K562 (cell line): Measurements from ENCODE around the gene RASGEF1C. TPM values are rescaled to one million over a fixed set of nuclear protein-coding genes. Genes with fewer than 3 reads are reported as not detected.

Experiments used
- ARID4B ChIP-seq: sonication (generic); formaldehyde crosslinking; IDR thresholded peaks from 2 replicates; pipeline ENCODE4 v1.8.0; 2022; ENCODE audit warnings: mild to moderate bottlenecking, missing genetic modification reagents
- LEF1 ChIP-seq: fragments of 450-650 bp; IDR thresholded peaks from 2 replicates; pipeline ENCODE4 v1.6.1; 2016; ENCODE audit warnings: mild to moderate bottlenecking
- PCBP2 ChIP-seq: fragments of 200-400 bp; formaldehyde crosslinking; IDR thresholded peaks from 2 replicates; pipeline ENCODE4 v1.6.1; 2018; ENCODE audit warnings: low read length, low read depth, mild to moderate bottlenecking, moderate library complexity; ENCODE audit not compliant: poor library complexity, severe bottlenecking
- SMARCA5 ChIP-seq: fragments of 450-650 bp; IDR thresholded peaks from 2 replicates; pipeline ENCODE4 v1.6.1; 2016
- USF1 ChIP-seq: sonication (generic); formaldehyde crosslinking; IDR thresholded peaks from 2 replicates; pipeline ENCODE4 v1.9.0; 2022; ENCODE audit warnings: mild to moderate bottlenecking, missing genetic modification reagents
- ZKSCAN8 ChIP-seq: fragments of 200-800 bp; sonication (Bioruptor generic); IDR thresholded peaks from 2 replicates; pipeline ENCODE4 v1.6.1; 2016; ENCODE audit warnings: missing genetic modification characterization, missing compliant biosample characterization
- ZNF232 ChIP-seq: sonication (generic); formaldehyde crosslinking; IDR thresholded peaks from 2 replicates; pipeline ENCODE4 v1.8.0; 2022; ENCODE audit warnings: mild to moderate bottlenecking, missing genetic modification reagents
- ZNF324 ChIP-seq: fragments of 250-450 bp; sonication (Bioruptor Pico); IDR thresholded peaks from 2 replicates; pipeline ENCODE4 v1.4.0; 2020; ENCODE audit warnings: mild to moderate bottlenecking
- polyA plus RNA-seq, 8 experiments: library from polyadenylated mRNA; depleted of rRNA in 4 of 8; stranded (reverse) in 5 of 8; unstranded in 3 of 8; fragments of >200 nt; fragmentation: Nextera tagmentation in 2 of 8; fragmentation: Illumina TruSeq in 1 of 8; extraction: Ambion mirVana in 2 of 8; extraction: Trizol in 1 of 8; gene quantifications; 2 replicates each; pipeline versions ENCODE4 v1.2.1 to v1.2.3, GENCODE V29; 2011 to 2014; ENCODE audit warnings: inconsistent platforms in 1 of 8, missing spikeins in 1 of 8
- total RNA-seq, 7 experiments: library from RNA; depleted of rRNA in 6 of 7; stranded (reverse); fragments of >200 nt in 6 of 7; fragmentation: Illumina TruSeq in 2 of 7; extraction: Trizol in 2 of 7; gene quantifications; 2 replicates each; pipeline versions ENCODE4 v1.2.1 to v1.2.3, GENCODE V29; 2011 to 2021; ENCODE audit warnings: low replicate concordance in 1 of 7

RASGEF1C gene
- total and polyA plus RNA-seq, 9 of the 15 experiments (the other 6 are each of a cell fraction or from before 2014, with no cell fraction given): 0.04 to 1.1 (median 0.21) TPM; not detected in 4

- TF ChIP-seq ARID4B (CRISPR knock-in tag) (no peak), ZNF232 (CRISPR knock-in tag) (no peak), ZKSCAN8 (CRISPR knock-in tag) (no peak), ZNF324 (CRISPR knock-in tag) (no peak), LEF1 (no peak), PCBP2 (no peak), SMARCA5 (no peak), USF1 (no peak)
Observed at GRCh38 chr5:180176191-180176590, 32.8 kb downstream of the RASGEF1C start (continued).
